ENCODE results near the gene LRRC63.
"Not testable (repeated sequence)": the region's sequence is repeated elsewhere in the genome, so short reads cannot be mapped to it uniquely, and the experiment has no call there.

The LRRC63 gene

GRCh38 chr13:46265292-46265691 is 53.6 kb downstream of the LRRC63 start:
- DNase-seq (ENCODE audit: low read depth), result no peak

GRCh38 chr13:46267166-46267565 is 55.4 kb downstream of the LRRC63 start:
- DNase-seq (ENCODE audit: low read depth), result no peak

DNA sequence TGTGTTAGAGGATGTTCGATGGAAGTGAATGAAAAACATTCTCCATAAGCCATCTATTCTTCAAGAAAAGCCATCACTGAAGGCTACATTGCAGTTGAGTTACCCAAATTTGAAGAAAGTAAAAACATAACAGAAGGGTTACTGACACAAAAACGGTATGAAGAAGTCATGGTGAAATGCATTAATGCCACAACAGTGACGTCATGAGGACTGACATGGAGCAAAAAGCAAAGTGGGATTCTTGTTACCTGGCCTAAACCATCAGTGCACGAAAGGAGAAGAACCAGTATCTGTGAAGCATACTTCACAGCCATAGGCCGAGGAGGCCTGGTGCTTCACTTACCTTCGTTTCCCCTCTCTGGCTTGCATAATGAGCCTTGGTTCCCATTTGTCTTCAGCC is 58.7 kb downstream of the LRRC63 start:
- no peak for DNase-seq (ENCODE audit: low read depth)

DNA sequence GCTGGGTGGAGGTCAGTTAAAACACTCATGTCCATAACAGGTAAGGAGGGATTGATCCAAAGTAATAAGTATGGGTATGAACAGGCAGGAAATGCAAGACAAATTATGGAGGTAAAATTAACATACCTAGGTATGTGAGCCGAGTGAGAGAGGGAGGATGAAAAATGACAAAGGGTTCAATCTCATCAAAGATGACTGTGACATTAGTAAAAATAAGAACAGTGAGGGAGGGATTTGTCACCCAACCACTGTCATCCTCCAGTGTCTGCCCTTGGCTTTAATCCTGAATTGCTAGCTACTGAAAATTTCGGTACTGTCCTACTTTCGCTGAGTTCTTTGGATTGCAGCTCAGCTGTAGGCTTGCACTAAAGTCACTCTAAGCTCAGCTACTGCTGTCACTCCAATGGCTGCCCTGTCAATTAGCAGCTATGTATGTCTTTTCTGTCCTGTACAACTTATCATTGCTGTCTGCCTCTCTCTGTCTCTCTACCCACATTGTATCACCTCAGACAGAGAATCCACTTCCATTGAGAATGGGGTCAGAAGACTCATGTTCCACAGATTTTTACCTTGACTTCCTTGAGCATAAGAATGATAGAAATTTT is 62.5 kb downstream of the LRRC63 start:
- no peak for DNase-seq (ENCODE audit: low read depth)

- no peak for DNase-seq (ENCODE audit: low read depth)
Measured at GRCh38 chr13:46278474-46278873, 66.7 kb downstream of the LRRC63 start.

GRCh38 chr13:46281779-46282178 is 70.1 kb downstream of the LRRC63 start:
- no peak for DNase-seq (ENCODE audit: low read depth)

GRCh38 chr13:46283912-46284824 is 72.4 kb downstream of the LRRC63 start:
- DNase-seq (ENCODE audit: low read depth), result not testable (repeated sequence)

- DNase-seq (ENCODE audit: low read depth), result no peak
Measured at GRCh38 chr13:46286972-46287371, 75.2 kb downstream of the LRRC63 start.

DNA sequence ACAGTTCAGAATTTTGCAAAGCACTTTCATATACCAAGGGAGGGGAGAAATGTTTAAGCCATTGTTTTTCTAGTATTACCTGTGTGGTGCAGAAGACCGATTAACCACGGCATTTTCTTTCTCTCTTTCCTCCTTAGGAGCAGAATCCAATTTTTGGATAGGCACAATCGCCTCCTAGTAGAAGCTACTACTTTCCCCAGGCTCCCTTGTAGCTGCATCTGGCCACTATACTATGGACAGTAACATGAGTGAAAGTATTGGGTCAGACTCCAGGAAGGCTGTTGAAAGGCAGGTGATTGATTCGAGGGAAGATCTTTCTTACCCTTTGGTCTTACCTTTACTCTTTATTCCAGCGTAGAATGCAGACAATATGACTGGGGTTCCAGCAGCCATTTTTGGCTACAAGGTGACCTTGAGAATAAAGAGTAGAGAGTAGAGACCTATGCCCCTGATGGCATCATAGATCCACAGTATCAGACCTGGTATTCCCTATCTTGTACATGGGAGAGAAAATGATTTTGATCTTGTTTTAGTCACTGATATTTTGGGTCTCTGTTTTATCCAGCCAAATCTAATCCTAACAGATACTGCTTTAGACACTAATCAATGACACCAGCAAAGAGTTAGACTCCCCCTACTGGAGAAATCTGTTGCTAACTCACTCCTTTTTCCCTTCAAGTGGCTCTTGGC is 77.0 kb downstream of the LRRC63 start:
- no peak for DNase-seq (ENCODE audit: low read depth)

DNA sequence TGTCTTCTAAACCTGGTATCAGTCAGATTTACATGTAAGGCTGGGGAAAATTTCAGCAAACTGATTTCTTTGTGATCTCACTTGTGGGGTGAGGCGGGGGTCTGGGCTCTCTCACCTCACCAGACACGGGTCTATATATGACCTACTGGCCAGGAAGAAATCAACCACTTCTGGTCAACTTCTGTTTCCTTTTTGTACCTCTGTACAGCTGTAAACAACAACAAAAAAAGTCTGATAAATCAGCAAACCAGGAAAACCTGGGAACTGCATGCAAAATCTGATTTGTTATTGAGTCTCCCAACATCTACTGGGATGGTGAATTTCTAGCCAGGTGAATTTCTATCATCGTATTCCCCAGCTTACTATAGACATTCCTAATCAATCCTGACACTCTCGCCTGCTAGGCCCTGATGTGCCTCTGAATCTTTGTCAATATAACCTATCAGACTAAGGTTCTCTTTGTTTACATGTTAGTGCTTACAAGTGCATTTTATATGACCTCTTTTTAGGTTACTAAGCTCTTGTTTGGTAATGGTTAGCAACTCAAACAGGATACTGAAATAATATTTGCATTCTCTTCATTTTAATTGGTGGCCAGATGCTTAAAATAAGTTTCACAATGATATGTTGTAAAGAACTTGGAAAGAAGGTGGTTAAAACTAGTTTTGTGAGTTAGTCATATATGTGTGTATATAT is 77.7 kb downstream of the LRRC63 start:
- no peak for DNase-seq (ENCODE audit: low read depth)

DNA sequence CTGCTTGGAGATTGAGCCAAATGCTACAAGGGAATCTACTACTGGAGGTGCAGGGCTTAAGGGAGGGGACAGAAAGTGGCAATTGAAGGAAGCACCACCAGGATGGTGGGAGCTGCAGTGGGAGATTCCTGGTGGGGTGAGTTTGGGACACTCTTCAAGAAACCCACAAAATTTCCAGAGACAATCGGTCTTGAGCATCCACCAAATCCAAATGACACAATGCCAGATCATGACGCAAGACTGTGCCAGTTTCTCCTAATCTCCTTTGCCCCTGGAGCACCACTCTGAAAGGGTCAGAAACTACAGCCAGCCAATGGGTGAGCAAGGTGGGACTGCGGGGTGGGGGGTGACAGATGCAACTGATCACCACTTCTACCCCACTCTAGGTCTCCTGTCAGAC is 78.7 kb downstream of the LRRC63 start:
- DNase-seq (ENCODE audit: low read depth), result no peak

GRCh38 chr13:46293436-46293835 is 81.7 kb downstream of the LRRC63 start:
- DNase-seq (ENCODE audit: low read depth), result no peak

DNA sequence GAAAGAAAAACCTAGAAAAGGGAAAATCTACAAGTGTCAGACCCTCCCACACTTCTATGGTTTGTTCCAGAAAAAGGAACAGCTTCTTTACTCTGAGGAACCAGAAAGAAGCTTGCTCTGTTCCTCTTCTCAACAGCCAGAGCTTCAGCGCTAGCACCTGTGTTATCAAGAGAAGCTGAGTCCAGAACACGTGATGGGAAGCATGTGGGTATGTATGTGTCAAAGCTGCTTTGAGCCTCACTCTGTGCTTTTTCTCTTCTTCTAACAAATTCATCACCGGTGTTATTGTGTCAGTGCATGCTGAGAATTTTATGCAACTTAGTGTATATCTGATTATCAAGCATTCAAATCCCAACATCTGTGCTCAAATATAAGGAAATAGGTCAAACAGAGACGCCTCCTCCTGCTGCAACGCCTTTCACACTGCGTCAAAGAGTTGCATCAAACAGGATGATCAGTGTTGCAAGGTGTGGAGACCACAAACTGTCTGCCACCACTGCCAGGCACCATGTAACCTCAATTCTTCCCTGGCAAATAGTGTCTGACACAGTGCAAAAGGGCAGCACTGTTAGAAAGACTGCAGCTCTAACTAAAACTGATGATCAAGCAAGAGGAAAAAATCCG is 83.9 kb downstream of the LRRC63 start:
- DNase-seq (ENCODE audit: low read depth), result peak; percentile 47

DNA sequence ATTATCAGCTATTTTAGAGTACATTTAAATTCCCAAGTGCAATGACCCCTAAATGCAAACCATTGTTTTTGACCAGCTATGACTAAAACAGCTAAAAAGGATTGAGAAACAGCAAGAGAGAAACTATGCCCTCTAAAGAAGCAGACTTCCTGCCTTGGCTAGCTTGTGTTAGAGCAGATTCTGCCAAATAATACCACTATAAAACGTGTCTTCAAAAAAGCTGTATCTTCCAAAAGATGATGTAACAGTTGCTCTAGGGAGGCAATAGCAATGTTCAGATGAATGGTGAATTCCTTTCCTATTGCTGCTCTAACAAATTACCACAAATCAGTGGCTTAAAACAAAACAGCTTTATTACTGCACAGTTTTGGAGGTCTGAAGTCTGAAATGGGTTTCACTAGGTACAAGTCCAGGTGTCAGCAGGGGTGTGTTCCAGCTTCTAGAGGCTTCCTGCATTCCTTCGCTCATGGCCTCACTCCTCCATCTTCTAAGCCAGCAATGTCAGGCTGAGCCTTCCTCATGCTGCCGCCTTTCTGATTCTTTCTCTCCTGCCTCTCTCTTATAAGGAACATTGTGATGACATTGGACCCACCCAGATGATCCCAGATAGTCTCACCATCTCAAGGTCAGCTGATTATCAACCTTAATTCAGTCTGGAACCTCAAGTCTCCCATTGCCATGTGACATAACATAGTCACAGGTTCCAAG is 84.5 kb downstream of the LRRC63 start:
- DNase-seq (ENCODE audit: low read depth), result no peak

GRCh38 chr13:46296921-46297320 is 85.2 kb downstream of the LRRC63 start:
- DNase-seq (ENCODE audit: low read depth), result no peak

- no peak for DNase-seq (ENCODE audit: low read depth)
Measured at GRCh38 chr13:46297361-46297811, 85.7 kb downstream of the LRRC63 start.

DNA sequence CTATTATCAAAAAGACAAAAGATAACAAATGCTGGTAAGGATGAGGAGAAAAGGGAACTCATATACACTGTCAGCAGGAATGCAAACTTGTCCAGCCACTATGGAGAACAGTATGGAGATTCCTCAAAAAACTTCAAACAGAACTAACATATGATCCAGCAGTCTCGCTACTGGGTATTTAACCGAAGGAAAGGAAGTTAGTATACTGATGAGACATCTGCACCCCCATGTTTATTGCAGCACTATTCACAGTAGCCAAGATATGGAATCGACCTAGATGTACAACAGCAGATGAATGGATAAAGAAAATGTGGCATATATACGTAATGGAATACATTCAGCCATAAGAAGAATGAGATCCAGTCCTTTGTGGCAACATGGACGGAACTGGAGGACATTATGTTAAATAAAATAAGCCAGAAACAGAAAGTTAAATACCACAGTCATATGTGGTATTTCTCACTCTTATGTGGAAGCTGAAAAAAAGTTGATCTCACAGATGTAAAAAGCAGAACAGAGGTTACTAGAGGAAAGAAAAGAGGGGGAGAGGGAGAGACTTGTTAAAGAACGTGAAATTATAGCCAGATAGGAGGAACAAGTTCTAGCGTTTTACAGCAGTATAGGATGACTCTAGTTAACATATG is 92.1 kb downstream of the LRRC63 start:
- no peak for DNase-seq (ENCODE audit: low read depth)

DNA sequence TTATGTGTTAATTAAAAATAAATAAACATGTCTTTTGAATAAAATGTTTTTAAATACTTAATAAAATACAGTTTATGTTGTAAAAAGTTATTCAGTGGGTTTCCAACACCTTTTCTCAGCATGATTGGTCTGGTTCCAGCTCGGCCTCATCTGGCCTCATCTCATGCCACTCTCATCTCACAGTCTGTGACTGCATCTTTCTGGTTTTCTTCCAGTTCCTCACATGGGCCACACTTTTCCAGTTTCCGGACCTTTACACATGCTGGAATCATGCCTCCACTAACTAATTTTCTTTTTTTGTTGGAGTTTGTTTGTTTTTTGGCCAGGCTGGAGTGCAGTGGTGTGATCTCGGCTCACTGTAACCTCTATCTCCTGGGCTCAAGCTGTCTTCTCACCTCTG is 92.8 kb downstream of the LRRC63 start:
- DNase-seq (ENCODE audit: low read depth), result no peak

DNA sequence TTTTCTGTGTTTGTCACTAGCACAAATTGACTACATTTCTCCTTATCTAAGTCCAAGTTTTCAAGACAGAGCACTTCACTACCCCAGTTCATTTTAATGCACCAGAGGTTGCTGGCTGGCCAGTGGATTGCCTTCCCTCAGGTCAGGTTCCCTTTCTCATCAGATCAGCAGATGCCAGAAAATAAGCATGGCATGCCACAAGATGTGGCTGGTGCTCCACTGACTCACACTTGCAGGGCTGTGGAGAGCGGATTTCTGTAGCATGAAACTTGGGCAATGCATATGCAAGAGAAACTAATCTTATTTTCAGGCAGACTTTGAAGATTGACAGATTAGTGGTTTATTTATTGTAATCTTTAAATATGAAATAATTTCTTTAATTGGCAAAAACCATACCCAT is 95.8 kb downstream of the LRRC63 start:
- DNase-seq (ENCODE audit: low read depth), result no peak

- DNase-seq (ENCODE audit: low read depth), result no peak
Measured at GRCh38 chr13:46310066-46310465, 98.3 kb downstream of the LRRC63 start.

- DNase-seq (ENCODE audit: low read depth), result no peak
Measured at GRCh38 chr13:46311217-46311616, 99.5 kb downstream of the LRRC63 start.
